ENCODE measurements around the gene SNX27.
A peak's percentile ranks its signal among the peaks of the same experiment; 100 is the strongest.

The SNX27 gene

GRCh38 chr1:151574575-151575529 is 37.0 kb upstream of the SNX27 start:
- no peak for TF ChIP-seq CTCF (conservative IDR thresholded peaks at IDR 0.05; ENCODE audit: low read length)
- peak; percentile 70 for DNase-seq (ENCODE audit: low read depth)
- H3K4me3 ChIP-seq (ENCODE audit: low read length), result no peak overlapping the region

GRCh38 chr1:151577173-151577572 is 34.7 kb upstream of the SNX27 start:
- H3K4me3 ChIP-seq (ENCODE audit: low read length), result no peak overlapping the region
- DNase-seq (ENCODE audit: low read depth), result no peak
- no peak for TF ChIP-seq CTCF (conservative IDR thresholded peaks at IDR 0.05; ENCODE audit: low read length)

GRCh38 chr1:151578941-151579340 is 32.9 kb upstream of the SNX27 start:
- no peak for TF ChIP-seq CTCF (conservative IDR thresholded peaks at IDR 0.05; ENCODE audit: low read length)
- H3K4me3 ChIP-seq (ENCODE audit: low read length), result no peak overlapping the region
- DNase-seq (ENCODE audit: low read depth), result no peak

- H3K4me3 ChIP-seq (ENCODE audit: low read length), result no peak overlapping the region
- TF ChIP-seq CTCF (conservative IDR thresholded peaks at IDR 0.05; ENCODE audit: low read length), result no peak
- peak; percentile 32 for DNase-seq (ENCODE audit: low read depth)
These were observed 32.2 kb upstream of the SNX27 start for GRCh38 chr1:151579436-151580225.

GRCh38 chr1:151581451-151581850 is 30.4 kb upstream of the SNX27 start:
- DNase-seq (ENCODE audit: low read depth), result no peak
- H3K4me3 ChIP-seq (ENCODE audit: low read length), result no peak overlapping the region
- TF ChIP-seq CTCF (conservative IDR thresholded peaks at IDR 0.05; ENCODE audit: low read length), result no peak

- DNase-seq (ENCODE audit: low read depth), result no peak
- TF ChIP-seq CTCF (conservative IDR thresholded peaks at IDR 0.05; ENCODE audit: low read length), result no peak
- H3K4me3 ChIP-seq (ENCODE audit: low read length), result no peak overlapping the region
These were observed 29.9 kb upstream of the SNX27 start for GRCh38 chr1:151581921-151582320.

Data from AG10803 (cell line).